Measurements from ENCODE around the gene ZNF576.
"Not testable (repeated sequence)": the region's sequence is repeated elsewhere in the genome, so short reads cannot be mapped to it uniquely, and the experiment has no call there.

The ZNF576 gene

GRCh38 chr19:43628646-43629326, 32.4 kb downstream of the ZNF576 start:
- no peak for DNase-seq

GRCh38 chr19:43631491-43631890, 35.1 kb downstream of the ZNF576 start:
- DNase-seq, result no peak

- DNase-seq, result no peak
These were observed 37.1 kb downstream of the ZNF576 start for GRCh38 chr19:43633520-43633919.

- no peak for DNase-seq
These were observed 37.7 kb downstream of the ZNF576 start for GRCh38 chr19:43634068-43634467.

GRCh38 chr19:43634506-43634871, 38.1 kb downstream of the ZNF576 start:
- DNase-seq, result no peak

GRCh38 chr19:43634872-43635560, 38.6 kb downstream of the ZNF576 start:
- DNase-seq, result no peak

- DNase-seq, result not testable (repeated sequence)
These were observed 39.2 kb downstream of the ZNF576 start for GRCh38 chr19:43635561-43635940.

GRCh38 chr19:43636121-43636683, 39.8 kb downstream of the ZNF576 start:
- no peak for DNase-seq

GRCh38 chr19:43638214-43638994, 42.0 kb downstream of the ZNF576 start:
- no peak for DNase-seq

GRCh38 chr19:43638995-43639518, 42.7 kb downstream of the ZNF576 start:
- no peak for DNase-seq

- DNase-seq, result no peak
These were observed 43.4 kb downstream of the ZNF576 start, which contains the start of gene CADM4 for GRCh38 chr19:43639519-43640423. TSS of gene CADM4 (minus strand) at chr19:43639850. CDS start at chr19:43639790, 60 bp downstream.

GRCh38 chr19:43640424-43640757, 44.0 kb downstream of the ZNF576 start:
- no peak for DNase-seq

- DNase-seq, result no peak
These were observed 44.9 kb downstream of the ZNF576 start for GRCh38 chr19:43641333-43641732.

- no peak for DNase-seq
These were observed 46.1 kb downstream of the ZNF576 start for GRCh38 chr19:43642531-43642930.

- DNase-seq, result no peak
These were observed 46.9 kb downstream of the ZNF576 start for GRCh38 chr19:43643326-43643725.

- no peak for DNase-seq
These were observed 47.8 kb downstream of the ZNF576 start for GRCh38 chr19:43644181-43644580.

- DNase-seq, result no peak
These were observed 52.2 kb downstream of the ZNF576 start for GRCh38 chr19:43648633-43649032.

GRCh38 chr19:43649514-43649913, 53.1 kb downstream of the ZNF576 start:
- DNase-seq, result no peak

GRCh38 chr19:43650276-43650675, 53.9 kb downstream of the ZNF576 start:
- not testable (repeated sequence) for DNase-seq

Data from DMS153 (cell line).